ENCODE results near the gene PPARG.

DNA sequence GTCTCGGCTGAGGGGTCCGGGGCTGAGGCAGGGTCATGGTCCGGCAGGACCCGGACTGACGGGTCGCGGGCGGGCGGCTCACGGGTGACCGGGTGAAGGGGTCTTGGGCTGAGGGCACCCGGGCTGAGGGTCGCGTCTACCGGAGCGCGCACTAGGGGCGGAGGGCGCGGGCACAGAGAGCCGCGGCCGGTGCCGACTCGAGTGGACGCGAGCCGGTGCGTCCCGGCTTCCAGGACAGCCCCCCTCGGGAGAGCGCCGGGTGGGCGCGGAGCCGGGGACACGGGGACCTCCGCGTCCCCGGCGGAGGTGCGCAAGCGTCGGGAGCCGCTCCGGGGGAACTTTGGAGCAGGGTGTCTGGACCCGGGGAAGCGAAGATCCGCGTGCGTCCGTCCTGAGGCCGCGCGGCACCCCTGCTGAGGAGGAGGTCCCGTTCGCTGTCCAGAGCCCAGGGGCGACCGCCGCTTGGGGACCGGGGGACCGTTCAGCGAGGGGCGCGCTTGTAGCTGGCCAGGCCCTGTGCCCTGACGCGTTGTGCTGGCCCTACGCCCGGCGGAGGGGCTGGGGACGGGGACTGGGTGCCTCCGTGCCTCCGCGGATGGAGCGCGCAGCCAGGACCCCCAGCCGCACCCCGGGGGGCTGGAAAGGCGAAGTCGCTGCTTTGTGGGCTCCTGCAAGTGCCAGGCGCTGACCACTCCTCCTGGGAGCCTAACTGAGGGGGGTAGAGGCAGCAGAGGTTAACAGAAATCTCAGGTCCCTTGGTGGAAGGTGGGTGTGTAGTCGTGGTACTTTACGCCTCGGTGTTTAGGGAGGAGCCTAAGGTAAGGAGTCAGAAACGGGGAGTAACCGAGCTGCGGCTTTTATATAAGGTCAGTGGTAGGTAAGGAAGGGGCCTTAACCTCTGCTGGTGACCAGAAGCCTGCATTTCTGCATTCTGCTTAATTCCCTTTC, at the start of gene PPARG:
- no peak for TF ChIP-seq POLR2A (IDR thresholded peaks at IDR 0.05; ENCODE audit: low read depth, low read length)
- no peak for TF ChIP-seq POLR2AphosphoS5 (IDR thresholded peaks at IDR 0.05; ENCODE audit: low read depth, low read length)
